ENCODE results near the gene TEAD3. TPM values are rescaled to one million over a fixed set of nuclear protein-coding genes. Genes with fewer than 3 reads are reported as not detected.

The TEAD3 gene
- total RNA-seq, 1 experiment from 2014 or later: 5.6 TPM

GRCh38 chr6:35495258-35496035 lies 1.4 kb downstream of the TEAD3 start:
- no peak for DNase-seq (ENCODE audit: low read depth)
- in situ Hi-C loops (cut with HindIII; ENCODE audit: low pct_unique_long_range_greater_than_20kb, low sequenced_read_pairs): no loop called here

DNA sequence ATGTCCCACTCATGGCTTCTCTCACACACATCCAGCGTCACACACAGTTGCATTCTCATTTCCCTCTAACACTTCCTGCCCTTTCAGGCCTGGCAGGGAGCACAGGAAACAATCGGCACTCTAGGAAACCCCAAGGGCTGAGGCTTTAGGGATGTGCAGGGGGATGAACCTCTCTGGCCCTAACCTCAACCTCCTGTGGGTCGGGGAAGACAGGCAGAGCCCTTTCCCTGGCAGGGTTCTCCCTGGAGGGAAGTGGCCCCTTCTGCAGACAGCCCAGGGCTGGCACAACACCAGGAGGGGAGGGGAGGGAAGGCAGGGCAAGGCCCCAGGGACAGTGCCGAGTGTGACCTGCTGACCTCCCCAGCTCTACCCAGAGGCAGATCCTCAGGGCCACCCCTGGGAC lies 2.7 kb downstream of the TEAD3 start:
- in situ Hi-C loops (cut with HindIII; ENCODE audit: low pct_unique_long_range_greater_than_20kb, low sequenced_read_pairs): no loop called here
- DNase-seq (ENCODE audit: low read depth): no peak

GRCh38 chr6:35493307-35493983 lies 3.4 kb downstream of the TEAD3 start:
- in situ Hi-C loops (cut with HindIII; ENCODE audit: low pct_unique_long_range_greater_than_20kb, low sequenced_read_pairs): no loop called here
- DNase-seq (ENCODE audit: low read depth): no peak

GRCh38 chr6:35492974-35493284 lies 4.0 kb downstream of the TEAD3 start:
- in situ Hi-C loops (cut with HindIII; ENCODE audit: low pct_unique_long_range_greater_than_20kb, low sequenced_read_pairs): no loop called here
- no peak for DNase-seq (ENCODE audit: low read depth)

DNA sequence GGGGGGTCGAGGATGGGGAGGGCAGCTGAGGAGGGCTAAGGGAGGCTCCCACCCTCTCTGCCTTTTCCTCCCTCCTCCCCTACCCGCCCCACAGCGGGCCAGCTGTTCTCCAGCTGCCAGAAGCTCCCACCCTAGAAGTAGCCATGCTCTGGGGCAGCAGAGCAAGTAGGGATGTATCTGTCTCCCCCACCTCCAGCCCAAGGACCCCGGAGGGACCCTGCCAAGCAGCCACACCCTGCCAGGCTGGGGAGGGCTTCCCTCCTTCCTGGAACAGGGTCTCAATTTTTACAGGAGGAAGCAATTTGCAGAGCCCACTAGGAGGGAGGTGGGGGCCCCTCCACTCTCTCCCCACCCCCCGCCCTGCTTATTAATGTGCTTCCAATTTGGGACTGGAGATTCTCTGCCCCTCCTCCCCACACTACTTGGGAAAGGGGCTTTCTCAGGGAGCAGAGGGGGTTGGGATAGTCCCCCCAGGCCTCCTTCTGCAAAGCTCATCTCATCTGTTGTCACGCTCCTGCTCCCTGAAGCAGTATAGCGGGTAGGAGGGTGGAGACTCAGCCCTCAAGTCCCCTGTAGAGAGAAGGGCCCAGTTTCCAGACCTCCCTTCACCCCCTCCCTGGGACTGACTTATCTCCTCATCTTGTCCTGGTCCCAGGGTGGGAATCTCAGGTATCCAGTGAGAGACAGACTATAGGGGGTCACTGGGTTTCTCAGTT lies 4.5 kb downstream of the TEAD3 start:
- in situ Hi-C loops (cut with HindIII; ENCODE audit: low pct_unique_long_range_greater_than_20kb, low sequenced_read_pairs): no loop called here
- DNase-seq (ENCODE audit: low read depth): no peak

GRCh38 chr6:35491558-35492257 lies 5.2 kb downstream of the TEAD3 start:
- in situ Hi-C loops (cut with HindIII; ENCODE audit: low pct_unique_long_range_greater_than_20kb, low sequenced_read_pairs): no loop called here
- DNase-seq (ENCODE audit: low read depth): no peak

- no peak for DNase-seq (ENCODE audit: low read depth)
- in situ Hi-C loops (cut with HindIII; ENCODE audit: low pct_unique_long_range_greater_than_20kb, low sequenced_read_pairs): no loop called here
Observed at GRCh38 chr6:35490821-35491557, 5.9 kb downstream of the TEAD3 start.

- DNase-seq (ENCODE audit: low read depth): no peak
Observed at GRCh38 chr6:35489995-35490791, 6.7 kb downstream of the TEAD3 start.

DNA sequence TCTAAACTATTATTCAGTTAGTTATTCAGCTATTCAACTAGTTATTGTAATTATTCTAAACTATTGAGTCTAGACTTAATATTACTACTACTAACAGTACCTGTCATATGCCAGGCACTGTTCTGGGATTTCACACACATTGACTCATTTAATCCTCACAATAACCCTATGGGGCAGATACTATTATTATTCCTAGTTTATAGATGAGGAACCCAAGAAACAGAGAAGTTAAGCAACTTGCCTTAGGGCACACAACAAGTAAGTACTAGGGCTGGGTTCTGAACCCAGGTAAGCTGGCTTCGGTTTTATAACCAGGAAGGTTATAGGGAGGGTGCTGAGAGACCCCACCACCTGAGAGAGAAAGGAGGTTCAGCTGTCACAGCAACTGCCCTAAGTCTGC lies 7.8 kb downstream of the TEAD3 start:
- no peak for DNase-seq (ENCODE audit: low read depth)
- in situ Hi-C loops (cut with HindIII; ENCODE audit: low pct_unique_long_range_greater_than_20kb, low sequenced_read_pairs): no loop called here

More at GRCh38 chr6:35489995-35490791, 6.7 kb downstream of the TEAD3 start:
- in situ Hi-C loops (cut with HindIII; ENCODE audit: low pct_unique_long_range_greater_than_20kb, low sequenced_read_pairs): no loop called here

- in situ Hi-C loops (cut with HindIII; ENCODE audit: low pct_unique_long_range_greater_than_20kb, low sequenced_read_pairs): no loop called here
- DNase-seq (ENCODE audit: low read depth): no peak
Observed at GRCh38 chr6:35488517-35488862, 8.4 kb downstream of the TEAD3 start.

DNA sequence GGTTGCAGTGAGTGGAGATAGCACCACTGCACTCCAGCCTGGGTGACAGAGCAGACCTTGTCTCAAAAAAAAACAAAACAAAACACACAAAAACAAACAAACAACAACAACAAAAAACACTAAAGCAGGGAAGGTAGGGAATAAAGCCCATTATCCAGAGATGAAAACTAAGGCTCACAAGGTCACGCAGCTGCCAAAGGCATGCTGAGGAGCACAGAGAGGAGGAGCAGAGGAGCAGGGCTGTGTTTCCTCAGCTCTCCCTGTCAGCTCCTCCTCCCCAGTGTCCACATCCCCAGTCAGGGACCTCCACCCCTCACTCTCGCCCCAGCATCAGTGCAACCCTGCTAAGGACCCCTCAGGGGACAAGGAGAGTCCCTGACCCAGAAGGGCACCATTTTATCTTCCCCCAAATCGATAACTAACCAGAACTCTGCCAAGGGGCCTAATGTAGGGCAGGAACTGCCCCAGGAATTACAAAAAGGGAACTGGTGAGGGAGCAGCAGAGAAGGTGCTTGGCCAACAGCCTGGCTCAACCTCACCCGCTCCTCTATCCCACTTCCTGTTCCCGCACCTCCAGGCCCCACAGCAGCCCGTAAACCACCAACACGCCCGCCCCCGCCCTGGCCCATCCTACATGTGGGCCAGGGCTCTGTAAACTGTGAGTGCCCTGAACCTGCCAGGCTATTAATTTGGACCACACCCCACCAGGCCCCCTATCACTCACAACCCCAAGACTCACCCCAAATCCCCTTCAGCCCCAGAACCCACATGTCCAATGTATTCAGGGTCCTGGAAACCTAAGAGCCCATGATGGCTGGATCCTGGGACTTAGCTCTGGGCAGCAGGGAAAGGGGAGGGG lies 9.0 kb downstream of the TEAD3 start:
- DNase-seq (ENCODE audit: low read depth): no peak
- in situ Hi-C loops (cut with HindIII; ENCODE audit: low pct_unique_long_range_greater_than_20kb, low sequenced_read_pairs): no loop called here

DNA sequence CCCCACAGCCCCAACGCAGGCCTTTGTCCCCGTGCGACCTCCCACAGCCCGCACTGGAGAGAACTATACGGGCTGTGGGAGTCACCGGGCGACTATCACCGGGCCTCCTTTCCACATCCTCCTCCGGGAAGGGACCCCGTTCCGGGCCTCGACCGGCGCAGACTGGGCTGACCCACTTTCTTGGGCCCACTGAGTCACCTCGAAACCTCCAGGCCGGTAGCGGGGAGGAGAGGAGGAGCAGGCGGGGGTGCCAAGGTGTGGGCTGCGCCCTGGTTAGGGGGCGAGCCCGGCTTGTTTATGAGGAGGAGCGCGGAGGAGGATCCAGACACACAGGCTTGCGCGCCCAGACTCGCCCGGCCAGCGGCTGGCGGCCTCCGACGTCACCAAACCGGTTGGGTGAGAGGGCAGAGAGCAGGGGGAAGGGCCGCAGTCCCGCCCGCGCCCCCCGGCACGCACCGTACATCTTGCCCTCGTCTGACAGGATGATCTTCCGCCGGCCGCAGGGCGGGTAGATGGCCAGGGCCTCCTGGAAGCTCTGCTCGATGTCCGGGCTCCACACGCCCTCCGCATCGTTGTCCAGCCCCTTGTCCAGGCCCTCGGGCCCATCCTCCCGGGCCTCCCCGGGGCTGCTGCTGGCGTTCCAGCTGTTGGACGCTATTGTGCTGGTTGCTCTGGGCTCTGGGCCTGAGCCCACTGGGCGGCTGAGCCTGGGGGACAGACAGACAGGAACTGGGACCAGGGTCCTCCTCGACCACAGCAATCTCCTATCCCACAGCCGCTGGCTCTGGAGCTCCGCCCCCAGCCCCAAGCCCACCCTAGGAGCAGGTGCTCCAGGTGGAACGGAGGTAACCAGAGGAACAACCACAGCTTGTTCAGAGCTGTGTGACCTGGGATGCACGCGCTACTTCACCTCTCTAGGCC lies 10.6 kb downstream of the TEAD3 start:
- in situ Hi-C loops (cut with HindIII; ENCODE audit: low pct_unique_long_range_greater_than_20kb, low sequenced_read_pairs): no loop called here
- DNase-seq (ENCODE audit: low read depth): no peak

DNA sequence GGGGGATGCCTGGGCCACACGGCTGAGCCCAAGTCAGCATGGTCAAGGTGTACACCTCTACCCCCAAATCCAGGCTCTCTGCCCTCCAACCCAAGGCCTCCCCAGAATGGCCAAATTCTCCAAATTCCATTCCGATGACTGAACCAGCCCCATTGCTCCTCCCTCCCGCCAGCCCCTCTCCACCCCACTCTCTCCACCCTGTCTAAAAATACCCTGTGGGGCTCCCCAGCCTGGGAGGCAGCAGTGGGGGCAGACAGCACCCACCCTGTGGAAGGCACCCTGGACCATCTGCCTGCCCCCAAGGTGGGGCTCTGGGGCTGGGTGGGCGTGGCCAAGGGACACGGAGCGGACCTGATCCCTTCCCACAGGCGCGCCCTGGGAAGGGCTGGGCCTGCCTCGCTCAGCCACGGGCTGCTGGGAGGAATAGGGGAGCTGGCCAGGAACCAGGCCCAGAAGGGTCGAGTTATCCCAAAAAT lies 11.4 kb downstream of the TEAD3 start:
- in situ Hi-C loops (cut with HindIII; ENCODE audit: low pct_unique_long_range_greater_than_20kb, low sequenced_read_pairs): no loop called here
- DNase-seq (ENCODE audit: low read depth): no peak

- in situ Hi-C loops (cut with HindIII; ENCODE audit: low pct_unique_long_range_greater_than_20kb, low sequenced_read_pairs): no loop called here
Observed at GRCh38 chr6:35484921-35485392, 11.9 kb downstream of the TEAD3 start.

GRCh38 chr6:35483893-35484645 lies 12.8 kb downstream of the TEAD3 start:
- in situ Hi-C loops (cut with HindIII; ENCODE audit: low pct_unique_long_range_greater_than_20kb, low sequenced_read_pairs): no loop called here

More at GRCh38 chr6:35484921-35485392, 11.9 kb downstream of the TEAD3 start:
- DNase-seq (ENCODE audit: low read depth): no peak

More at GRCh38 chr6:35483893-35484645, 12.8 kb downstream of the TEAD3 start:
- no peak for DNase-seq (ENCODE audit: low read depth)

Data from Caki2 (cell line).